B cell (primary cell): Measurements from ENCODE around the gene MST1. TPM values are rescaled to one million over a fixed set of nuclear protein-coding genes. Genes with fewer than 3 reads are reported as not detected.

Experiments used
- ATAC-seq: fragments of 200-7000 bp; cut with Tn5 transposase; one replicate; pipeline ENCODE4 v1.10.0; 2021; ENCODE audit warnings: low read depth, mild to moderate bottlenecking, moderate number of reproducible peaks, moderate library complexity
- CTCF ChIA-PET: fragments of 350-600 bp; sonication (Branson Sonifier 250); formaldehyde crosslinking; loops from one replicate; lab custom pipeline; 2021; ENCODE audit warnings: antibody characterized with exemption, inconsistent platforms; lab: Charles Lee
- POLR2A ChIA-PET: fragments of 350-600 bp; sonication (Branson Sonifier 250); formaldehyde crosslinking; loops from one replicate; lab custom pipeline; 2021; ENCODE audit warnings: antibody characterized with exemption; lab: Charles Lee
- DNase-seq: peaks from one replicate; pipeline ENCODE4 v3.0.0; 2013
- H2AFZ ChIP-seq: 2 replicates; pipeline ENCODE4 v1.6.1; 2012; ENCODE audit warnings: mild to moderate bottlenecking, low read depth, low read length; ENCODE audit not compliant: insufficient read depth, poor library complexity, severe bottlenecking
- H3K27ac ChIP-seq, 2 donors: 1 replicate in 1 of 2; 2 replicates in 1 of 2; pipeline ENCODE4 v1.5.1; 2012 to 2013; ENCODE audit warnings: low read length in 2 of 2, mild to moderate bottlenecking in 2 of 2, moderate library complexity in 1 of 2
- H3K27me3 ChIP-seq, 4 experiments: fragments of 200-600 bp in 1 of 4; sonication (generic) in 1 of 4; replicated peaks in 1 of 4; 1 replicate in 2 of 4; 2 replicates in 2 of 4; pipeline versions ENCODE4 v1.6.1 to v1.7.0; 2013 to 2016; ENCODE audit warnings: low read length in 3 of 4, mild to moderate bottlenecking in 2 of 4, mixed read lengths in 1 of 4, moderate library complexity in 1 of 4; ENCODE audit not compliant: insufficient read depth in 4 of 4, control insufficient read depth in 3 of 4; ENCODE audit errors: control extremely low read depth in 1 of 4
- H3K36me3 ChIP-seq, 2 experiments: replicated peaks in 1 of 2; 1 replicate in 1 of 2; 2 replicates in 1 of 2; pipeline versions ENCODE4 v1.6.1 to v1.7.1; 2013; ENCODE audit warnings: low read length in 1 of 2; ENCODE audit not compliant: insufficient read depth in 2 of 2, control insufficient read depth in 1 of 2; ENCODE audit errors: control extremely low read depth in 1 of 2, extremely low read depth in 1 of 2
- H3K4me1 ChIP-seq, 2 donors: fragments of 200-600 bp in 1 of 2; sonication (generic) in 1 of 2; 1 replicate in 1 of 2; 2 replicates in 1 of 2; pipeline versions ENCODE4 v1.5.1 to v1.6.1; 2013 to 2017; ENCODE audit warnings: low read length in 2 of 2; ENCODE audit not compliant: control insufficient read depth in 2 of 2, insufficient read depth in 2 of 2
- H3K4me2 ChIP-seq: replicated peaks from 2 replicates; pipeline ENCODE3; 2012; ENCODE audit warnings: mild to moderate bottlenecking, low read depth, low read length; ENCODE audit not compliant: poor library complexity, severe bottlenecking
- H3K4me3 ChIP-seq, 5 experiments: fragments of 200-600 bp in 1 of 5; sonication (generic) in 1 of 5; 1 replicate in 3 of 5; 2 replicates in 2 of 5; pipeline versions ENCODE4 v1.5.1 to v1.7.0; 2011 to 2016; ENCODE audit warnings: low read length in 4 of 5, mild to moderate bottlenecking in 4 of 5, low read depth in 2 of 5, control low read depth in 1 of 5, moderate library complexity in 1 of 5; ENCODE audit not compliant: insufficient read depth in 1 of 5; ENCODE audit errors: control extremely low read depth in 1 of 5, extremely low read depth in 1 of 5
- H3K79me2 ChIP-seq: fragments of 200-600 bp; sonication (generic); one replicate; pipeline ENCODE4 v1.6.0; 2016; ENCODE audit warnings: low read length; ENCODE audit not compliant: control insufficient read depth, insufficient read depth
- H3K9ac ChIP-seq: fragments of 200-600 bp; sonication (generic); 2 replicates; pipeline ENCODE4 v1.6.1; 2017; ENCODE audit warnings: mild to moderate bottlenecking, low read length, moderate library complexity
- H3K9me3 ChIP-seq, 3 donors: one replicate each; pipeline versions ENCODE4 v1.6.1 to v1.7.1; 2013; ENCODE audit warnings: low read length in 2 of 3; ENCODE audit not compliant: control insufficient read depth in 2 of 3, insufficient read depth in 1 of 3; ENCODE audit errors: control extremely low read depth in 1 of 3
- H4K20me1 ChIP-seq: 2 replicates; pipeline ENCODE4 v1.6.0; 2012; ENCODE audit warnings: mild to moderate bottlenecking, low read length; ENCODE audit not compliant: insufficient read depth, control insufficient read depth, poor library complexity, severe bottlenecking
- H3K27ac Mint-ChIP-seq: one replicate; pipeline ENCODE4 v1.8.0; 2021; ENCODE audit warnings: mixed read lengths
- H3K27me3 Mint-ChIP-seq: one replicate; pipeline ENCODE4 v1.8.0; 2021; ENCODE audit warnings: mixed read lengths
- H3K4me1 Mint-ChIP-seq: one replicate; pipeline ENCODE4 v1.8.0; 2021; ENCODE audit warnings: mixed read lengths
- H3K4me3 Mint-ChIP-seq: one replicate; pipeline ENCODE4 v1.8.0; 2021; ENCODE audit warnings: mixed read lengths
- H3K9me3 Mint-ChIP-seq: one replicate; pipeline ENCODE4 v1.8.0; 2022; ENCODE audit warnings: mixed read lengths; ENCODE audit not compliant: insufficient read depth
- EZH2 ChIP-seq: IDR thresholded peaks from 2 replicates; pipeline ENCODE4 v1.6.1; 2012; ENCODE audit warnings: borderline replicate concordance, low read depth, mild to moderate bottlenecking, moderate library complexity, low read length; ENCODE audit not compliant: insufficient read depth, poor library complexity, severe bottlenecking
- WGBS: methylation state at CpG from one replicate; pipeline ENCODE4 v1.1.5; 2013; ENCODE audit warnings: missing lambda C conversion rate; ENCODE audit not compliant: insufficient coverage; 5-methylcytosine and 5-hydroxymethylcytosine counted together
- intact Hi-C: fragments of 100-400 bp; cut with micrococcal nuclease; formaldehyde crosslinking; loops from one replicate; pipeline ENCODE4 v1.10.0; 2022
- polyA plus RNA-seq: library from polyadenylated mRNA; depleted of rRNA; stranded (reverse); fragments of >200 nt; gene quantifications from 2 replicates; pipeline ENCODE4 v1.2.3, GENCODE V29; 2012
- total RNA-seq, 2 donors: library from RNA; stranded (reverse); fragments of 120-200 nt in 1 of 2; gene quantifications; 1 replicate in 1 of 2; 2 replicates in 1 of 2; pipeline versions ENCODE4 v1.2.3 to v1.2.4, GENCODE V29; 2013 to 2022
- TF ChIP-seq, protein P1 (sequence below): fragments of 200-600 bp; IDR thresholded peaks from one replicate; pipeline ENCODE4 v1.8.0; 2022; ENCODE audit warnings: antibody characterized with exemption, mild to moderate bottlenecking

Gene MST1
- total and polyA plus RNA-seq, 2 donors (not counting 1 experiment from before 2014, with no cell fraction given): 14.5 to 26.4 TPM

DNA sequence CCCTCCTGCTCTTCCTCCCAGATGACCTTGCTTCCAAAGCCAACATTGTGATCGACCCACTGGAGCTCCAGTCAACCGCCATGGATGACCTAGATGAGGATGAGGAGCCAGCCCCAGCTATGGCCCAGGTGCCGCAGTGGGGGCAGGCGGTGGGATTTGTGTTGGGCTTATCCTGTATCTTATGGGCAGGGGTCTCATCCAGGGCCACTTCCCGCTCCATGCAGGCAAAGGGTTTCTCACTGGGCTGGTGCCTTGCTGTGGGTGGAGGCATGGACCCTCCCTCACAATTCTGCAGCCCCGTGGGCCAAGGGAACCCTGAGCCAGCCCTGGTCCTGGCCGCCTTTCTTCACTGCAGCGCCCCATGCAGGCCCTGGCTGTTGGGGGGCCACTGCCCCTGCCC is 15.4 kb upstream of the MST1 start:
- H3K79me2 ChIP-seq: no peaks in the 10 kb centered on the region
- peaks cover 0 to 37% of the 10 kb centered on the region in 2 experiments for H3K36me3 ChIP-seq
- DNase-seq: no peak
- H3K27ac ChIP-seq: no peak overlapping the region
- H2AFZ ChIP-seq: no peak overlapping the region
- H3K4me1 ChIP-seq: no peaks in the 10 kb centered on the region
- ChIA-PET POLR2A (no interaction called here), CTCF (interaction anchor here (0.6 to 5.0 kb wide), 3 partner anchors 99 to 209 kb away, joined by 4 to 40 read pairs (median 7); partner anchors contain the start of gene INKA1)
- 99% methylated on average over 8 of the region's 8 CpGs for WGBS
- no peaks in the 10 kb centered on the region for H4K20me1 ChIP-seq
- H3K9ac ChIP-seq: no peak overlapping the region
- H3K27me3 ChIP-seq: no peaks in the 10 kb centered on the region
- ATAC-seq: no peak
- H3K4me1 Mint-ChIP-seq: peaks cover 6% of the 10 kb centered on the region
- H3K4me2 ChIP-seq: no peak overlapping the region
- no peaks in the 10 kb centered on the region for H3K27me3 Mint-ChIP-seq
- TF ChIP-seq, protein P1, sequence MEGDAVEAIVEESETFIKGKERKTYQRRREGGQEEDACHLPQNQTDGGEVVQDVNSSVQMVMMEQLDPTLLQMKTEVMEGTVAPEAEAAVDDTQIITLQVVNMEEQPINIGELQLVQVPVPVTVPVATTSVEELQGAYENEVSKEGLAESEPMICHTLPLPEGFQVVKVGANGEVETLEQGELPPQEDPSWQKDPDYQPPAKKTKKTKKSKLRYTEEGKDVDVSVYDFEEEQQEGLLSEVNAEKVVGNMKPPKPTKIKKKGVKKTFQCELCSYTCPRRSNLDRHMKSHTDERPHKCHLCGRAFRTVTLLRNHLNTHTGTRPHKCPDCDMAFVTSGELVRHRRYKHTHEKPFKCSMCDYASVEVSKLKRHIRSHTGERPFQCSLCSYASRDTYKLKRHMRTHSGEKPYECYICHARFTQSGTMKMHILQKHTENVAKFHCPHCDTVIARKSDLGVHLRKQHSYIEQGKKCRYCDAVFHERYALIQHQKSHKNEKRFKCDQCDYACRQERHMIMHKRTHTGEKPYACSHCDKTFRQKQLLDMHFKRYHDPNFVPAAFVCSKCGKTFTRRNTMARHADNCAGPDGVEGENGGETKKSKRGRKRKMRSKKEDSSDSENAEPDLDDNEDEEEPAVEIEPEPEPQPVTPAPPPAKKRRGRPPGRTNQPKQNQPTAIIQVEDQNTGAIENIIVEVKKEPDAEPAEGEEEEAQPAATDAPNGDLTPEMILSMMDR: no peak
- no peak for TF ChIP-seq EZH2
- H3K9me3 Mint-ChIP-seq: no peaks in the 10 kb centered on the region
- no peak overlapping the region for H3K4me3 Mint-ChIP-seq
- H3K9me3 ChIP-seq: peaks cover 0 to 3% (median 0%) of the 10 kb centered on the region in 3 donors
- no peak overlapping the region for H3K4me3 ChIP-seq
- intact Hi-C loops: no loop called here
- no peak overlapping the region for H3K27ac Mint-ChIP-seq

DNA sequence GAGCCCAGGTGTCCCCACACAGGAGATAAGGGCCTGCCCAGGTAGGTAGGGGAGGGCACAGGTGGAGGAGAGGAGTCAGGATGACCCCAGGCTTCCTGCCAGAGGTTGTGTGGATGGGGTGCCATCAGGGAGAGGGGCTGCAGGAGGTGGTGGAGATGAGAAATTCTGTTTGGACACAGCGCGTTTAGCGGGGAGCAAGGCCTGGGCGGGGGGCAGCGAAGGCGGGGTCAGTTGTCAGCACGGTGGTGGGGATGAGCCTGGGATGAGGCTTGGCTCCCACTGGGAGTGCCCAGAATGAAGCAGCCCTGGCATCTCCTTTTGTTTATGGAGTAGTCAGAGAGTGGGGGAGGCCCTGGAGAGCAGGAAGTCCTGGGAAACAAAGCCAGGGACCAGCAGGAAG is 14.7 kb upstream of the MST1 start:
- Histone ChIP-seq H3K27ac (no peak overlapping the region), H3K27me3 (no peaks in the 10 kb centered on the region), H4K20me1 (no peaks in the 10 kb centered on the region), H3K9me3 (peaks cover 0 to 3% (median 0%) of the 10 kb centered on the region in 3 donors), H3K4me3 (no peak overlapping the region), H2AFZ (no peak overlapping the region), H3K9ac (no peak overlapping the region), H3K36me3 (peaks cover 0 to 37% of the 10 kb centered on the region in 2 experiments), H3K4me2 (no peak overlapping the region), H3K79me2 (no peaks in the 10 kb centered on the region), H3K4me1 (no peaks in the 10 kb centered on the region)
- ChIA-PET POLR2A (no interaction called here), CTCF (interaction anchor here (0.5 to 5.0 kb wide), 5 partner anchors 15 to 316 kb away, joined by 3 to 40 read pairs (median 4); partner anchors contain the start of gene INKA1)
- Mint-ChIP-seq H3K27me3 (no peaks in the 10 kb centered on the region), H3K9me3 (no peaks in the 10 kb centered on the region), H3K27ac (no peak overlapping the region), H3K4me3 (no peak overlapping the region), H3K4me1 (peaks cover 6% of the 10 kb centered on the region)
- ATAC-seq (no peak), DNase-seq (no peak)
- TF ChIP-seq EZH2: no peak
- TF ChIP-seq, protein P1: no peak
- intact Hi-C loops: loop anchor here (1.0 kb wide), 2 partner anchors 98 to 202 kb away; no protein-coding TSS in a partner anchor
- 98% methylated on average over 7 of the region's 7 CpGs for WGBS
